Testis (tissue), 5 donors: ENCODE measurements around the gene PARS2. TPM values are rescaled to one million over a fixed set of nuclear protein-coding genes. Genes with fewer than 3 reads are reported as not detected.
A peak's percentile ranks its signal among the peaks of the same experiment; 100 is the strongest.

Experiments
- DNase-seq: peaks from one replicate; pipeline ENCODE4 v3.0.0-alpha.2; 2019
- H3K27ac ChIP-seq, 2 donors: fragments of 200-600 bp; sonication (generic); one replicate each; pipeline ENCODE4 v1.5.1; 2019
- H3K27me3 ChIP-seq: fragments of 200-600 bp; sonication (generic); one replicate; pipeline ENCODE4 v1.5.1; 2019
- H3K36me3 ChIP-seq: fragments of 200-600 bp; sonication (generic); one replicate; pipeline ENCODE4 v1.5.1; 2017; ENCODE audit warnings: low read depth; ENCODE audit errors: missing control alignments
- H3K4me1 ChIP-seq: fragments of 200-600 bp; sonication (generic); one replicate; pipeline ENCODE4 v1.5.1; 2019
- H3K4me3 ChIP-seq, 2 donors: fragments of 200-600 bp; sonication (generic); one replicate each; pipeline ENCODE4 v1.5.1; 2017 to 2019
- H3K9me3 ChIP-seq: fragments of 200-600 bp; sonication (generic); one replicate; pipeline ENCODE4 v1.5.1; 2017
- CTCF ChIP-seq, 3 experiments: fragments of 450-650 bp in 2 of 3; fragments of 200-600 bp in 1 of 3; sonication (generic) in 1 of 3; IDR thresholded peaks; one replicate each; pipeline ENCODE4 v1.5.1; 2016 to 2019; ENCODE audit warnings: antibody characterized with exemption in 3 of 3, mild to moderate bottlenecking in 2 of 3, moderate library complexity in 1 of 3
- POLR2A ChIP-seq: fragments of 450-650 bp; IDR thresholded peaks from one replicate; pipeline ENCODE4 v1.6.1; 2017; ENCODE audit warnings: antibody characterized with exemption, mild to moderate bottlenecking, moderate library complexity
- WGBS, 2 donors: methylation state at CpG; one replicate each; pipeline ENCODE4 v1.1.5; 2018; 5-methylcytosine and 5-hydroxymethylcytosine counted together
- intact Hi-C: fragments of 100-400 bp; cut with DNase I; formaldehyde crosslinking; loops from one replicate; pipeline ENCODE4 v1.15.1; 2023; ENCODE audit warnings: low total_unique reads
- long read RNA-seq, 2 donors: transcript quantifications; one replicate each; lab custom pipeline, GENCODE V29; 2026
- polyA plus RNA-seq: library from polyadenylated mRNA; stranded (reverse); fragments of 350-450 nt; fragmentation: Illumina TruSeq; extraction: RNeasy Lipid Tissue Mini Kit (QIAGEN cat#74804); gene quantifications from one replicate; pipeline ENCODE4 v1.2.3, GENCODE V29; 2014; ENCODE audit warnings: low read depth, low replicate concordance; ENCODE audit not compliant: insufficient read depth
- total RNA-seq, 2 donors: library from RNA; depleted of rRNA; stranded (reverse); fragments of >200 nt; gene quantifications; one replicate each; pipeline ENCODE4 v1.2.3, GENCODE V29; 2016

The PARS2 gene
- total RNA-seq (10 to 100 TPM; 12.8 to 16.5 TPM), polyA plus RNA-seq (13.9 TPM)
- long read RNA-seq, donor 1, transcript PARS2-201 (2 exons, 2,347 nt), result major isoform, 6 of 6 reads
- long read RNA-seq, donor 1, partial matches to known transcripts, result 0 of 6 reads
- long read RNA-seq, donor 1, other reads (novel, unspliced or antisense), result 0 of 6 reads
- long read RNA-seq, donor 2, partial matches to known transcripts, result 0 of 3 reads
- long read RNA-seq, donor 2, other reads (novel, unspliced or antisense), result 0 of 3 reads

- no peaks in the 10 kb centered on the region for H3K36me3 ChIP-seq
- peak; percentile 97 for DNase-seq
- H3K27me3 ChIP-seq, result no peaks in the 10 kb centered on the region
- H3K27ac ChIP-seq, result peak within 1 kb of the TSS; percentile 56 to 59
- no peaks in the 10 kb centered on the region for H3K9me3 ChIP-seq
- peak within 1 kb of the TSS; percentile 63 to 79 for H3K4me3 ChIP-seq
- H3K4me1 ChIP-seq, result peaks cover 7% of the 10 kb centered on the region
- TF ChIP-seq POLR2A (peak; percentile 14), CTCF (IDR thresholded peaks at IDR 0.05) (no peak)
- intact Hi-C loops, result no loop called here
- 1% methylated on average over 21 to 52 of the region's 57 CpGs for WGBS, 2 donors
Observed at GRCh38 chr1:54764133-54764921, at the start of gene PARS2. Gene PARS2, minus strand, starts transcription at chr1:54764523. Its CDS starts 5,362 bp downstream, at chr1:54759161.

GRCh38 chr1:54814126-54814498, 49.8 kb upstream of the PARS2 start:
- Histone ChIP-seq H3K27ac (no peak overlapping the region), H3K27me3 (no peaks in the 10 kb centered on the region), H3K36me3 (no peaks in the 10 kb centered on the region), H3K9me3 (no peaks in the 10 kb centered on the region), H3K4me1 (no peaks in the 10 kb centered on the region), H3K4me3 (no peak overlapping the region)
- DNase-seq, result peak; percentile 3
- no peak for TF ChIP-seq POLR2A
- no peak for TF ChIP-seq CTCF (IDR thresholded peaks at IDR 0.05)
- intact Hi-C loops, result no loop called here
- 82 to 89% methylated on average over 2 to 10 of the region's 10 CpGs for WGBS, 2 donors

GRCh38 chr1:54813485-54814125, 49.3 kb upstream of the PARS2 start:
- H3K27ac ChIP-seq, result no peak overlapping the region
- WGBS, 2 donors, result 80 to 87% methylated on average over 13 of the region's 13 CpGs
- H3K36me3 ChIP-seq, result no peaks in the 10 kb centered on the region
- no peaks in the 10 kb centered on the region for H3K9me3 ChIP-seq
- TF ChIP-seq CTCF (IDR thresholded peaks at IDR 0.05) (no peak), POLR2A (no peak)
- intact Hi-C loops, result no loop called here
- no peaks in the 10 kb centered on the region for H3K4me1 ChIP-seq
- no peak overlapping the region for H3K4me3 ChIP-seq
- H3K27me3 ChIP-seq, result no peaks in the 10 kb centered on the region
- no peak for DNase-seq

GRCh38 chr1:54812801-54813484, 48.6 kb upstream of the PARS2 start:
- Histone ChIP-seq H3K9me3 (no peaks in the 10 kb centered on the region), H3K4me1 (no peaks in the 10 kb centered on the region), H3K27ac (no peak overlapping the region), H3K36me3 (no peaks in the 10 kb centered on the region), H3K4me3 (no peak overlapping the region), H3K27me3 (no peaks in the 10 kb centered on the region)
- 81 to 88% methylated on average over 13 of the region's 13 CpGs for WGBS, 2 donors
- intact Hi-C loops, result no loop called here
- TF ChIP-seq CTCF (IDR thresholded peaks at IDR 0.05) (no peak), POLR2A (no peak)
- no peak for DNase-seq
